WI38 (cell line): ENCODE measurements around the gene CLUH.
"Not testable (repeated sequence)": the region's sequence is repeated elsewhere in the genome, so short reads cannot be mapped to it uniquely, and the experiment has no call there.

Experiments
- H3K4me3 ChIP-seq: 2 replicates; pipeline ENCODE4 v1.5.1; 2011; ENCODE audit warnings: low read depth, mild to moderate bottlenecking, control low read depth, low read length
- CTCF ChIP-seq: IDR thresholded peaks from 2 replicates; pipeline ENCODE4 v1.5.1; 2012; ENCODE audit warnings: low read depth, mild to moderate bottlenecking, control low read depth, low read length

CLUH gene

DNA sequence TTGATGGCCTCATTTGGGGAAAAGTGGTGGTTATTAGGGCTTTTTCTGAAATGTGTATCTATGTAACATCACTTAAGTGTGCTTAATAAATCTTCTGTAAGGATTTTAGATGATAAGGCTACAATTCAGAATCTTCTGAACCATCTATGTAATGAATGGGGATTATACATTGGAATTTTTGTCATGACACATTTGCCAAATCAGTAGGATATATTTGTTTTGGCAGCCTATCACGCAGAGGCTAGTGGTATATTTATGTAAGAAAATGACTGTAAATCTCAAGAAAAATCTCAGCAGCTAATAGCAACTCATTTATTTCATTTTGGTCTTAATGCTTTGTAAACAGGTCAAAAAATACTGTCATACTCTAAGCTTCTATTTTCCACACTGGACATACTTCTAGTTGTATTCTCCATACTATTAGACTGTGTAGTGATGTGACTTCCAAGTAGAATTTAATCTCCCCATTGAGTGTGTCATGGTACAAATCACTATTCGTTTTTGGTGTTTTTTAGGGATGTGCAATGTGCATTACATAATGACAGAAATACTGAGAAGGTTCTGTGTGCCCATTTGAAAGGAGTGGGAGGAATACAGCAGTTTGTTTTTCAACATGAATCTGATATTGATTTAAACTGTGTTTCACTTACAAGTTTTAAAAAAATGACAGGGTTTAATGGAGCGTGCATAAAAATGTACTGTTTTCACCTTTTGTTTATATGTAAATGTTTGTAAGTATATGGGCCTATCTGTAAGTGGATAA lies 29.2 kb downstream of the CLUH start:
- no peak overlapping the region for H3K4me3 ChIP-seq
- TF ChIP-seq CTCF, result no peak

DNA sequence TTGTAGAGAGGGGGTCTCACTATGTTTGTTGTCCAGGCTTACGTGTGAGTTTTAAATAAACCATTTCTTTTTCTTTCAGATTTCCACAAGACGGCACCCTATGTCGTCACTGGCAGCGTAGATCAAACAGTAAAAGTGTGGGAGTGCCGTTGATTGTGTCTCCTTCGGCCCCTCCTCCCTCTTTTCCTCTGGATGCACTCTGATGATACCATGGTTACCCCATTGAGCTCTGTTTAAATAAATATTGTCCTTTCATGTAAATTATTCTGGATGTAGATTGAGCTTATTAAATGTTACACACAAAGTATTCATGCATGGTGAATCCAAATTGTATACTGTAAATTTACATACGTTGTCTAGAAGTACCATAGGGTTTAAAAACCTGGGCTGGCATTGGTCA lies 29.9 kb downstream of the CLUH start:
- no peak overlapping the region for H3K4me3 ChIP-seq
- no peak for TF ChIP-seq CTCF

DNA sequence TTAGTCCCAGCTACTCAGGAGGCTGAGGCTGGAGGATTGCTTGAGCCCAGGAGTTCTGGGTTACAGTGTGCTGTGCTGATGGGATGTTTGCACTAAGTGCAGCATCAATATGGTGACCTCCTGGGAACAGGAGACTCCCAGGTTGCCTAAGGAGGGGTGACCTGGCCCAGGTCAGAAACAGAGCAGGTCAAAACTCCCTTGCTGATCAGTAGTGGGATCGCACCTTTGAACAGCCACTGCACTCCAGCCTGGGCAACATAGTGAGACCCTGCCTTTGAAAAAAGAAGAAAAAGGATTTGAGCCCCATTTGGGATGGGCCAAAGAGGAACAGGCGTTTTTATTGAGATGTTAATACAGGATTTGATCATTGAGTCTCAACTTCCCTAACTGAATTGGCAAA lies 30.6 kb downstream of the CLUH start:
- no peak for TF ChIP-seq CTCF
- no peak overlapping the region for H3K4me3 ChIP-seq

DNA sequence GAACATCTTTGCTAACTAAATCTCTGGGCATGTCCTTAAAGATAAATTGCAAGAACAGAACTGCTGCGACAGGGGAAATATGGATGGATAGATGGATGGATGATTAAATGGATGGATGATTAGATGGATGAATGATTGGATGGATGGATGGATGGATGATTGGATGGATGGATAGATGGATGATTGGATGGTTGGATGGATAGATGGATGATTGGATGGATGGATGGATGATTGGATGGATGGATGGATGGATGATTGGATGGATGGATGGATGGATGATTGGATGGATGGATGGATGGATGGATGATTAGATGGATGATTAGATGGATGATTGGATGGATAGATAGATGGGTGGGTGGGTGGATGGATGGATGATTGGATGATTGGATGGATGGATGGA lies 32.3 kb downstream of the CLUH start:
- H3K4me3 ChIP-seq, result not testable (repeated sequence)

DNA sequence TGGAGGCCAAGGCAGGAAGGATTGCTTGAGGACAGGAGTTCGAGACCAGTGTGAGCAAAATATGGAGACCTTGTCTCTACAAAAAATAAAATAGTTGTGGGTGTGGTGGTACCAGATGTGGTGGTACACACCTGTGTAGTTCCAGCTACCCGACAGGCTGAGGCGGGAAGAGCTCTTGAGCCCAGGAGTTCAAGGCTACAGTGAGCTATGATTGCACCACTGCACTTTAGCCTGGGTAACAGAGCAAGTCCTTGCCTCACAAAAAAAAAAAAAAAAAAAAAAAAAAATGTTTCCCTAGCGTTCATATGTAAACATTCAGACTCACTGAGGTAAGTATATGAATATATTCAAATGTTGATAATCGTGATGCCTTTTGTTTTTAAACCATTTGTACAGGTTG lies 39.5 kb downstream of the CLUH start:
- TF ChIP-seq CTCF, result no peak

DNA sequence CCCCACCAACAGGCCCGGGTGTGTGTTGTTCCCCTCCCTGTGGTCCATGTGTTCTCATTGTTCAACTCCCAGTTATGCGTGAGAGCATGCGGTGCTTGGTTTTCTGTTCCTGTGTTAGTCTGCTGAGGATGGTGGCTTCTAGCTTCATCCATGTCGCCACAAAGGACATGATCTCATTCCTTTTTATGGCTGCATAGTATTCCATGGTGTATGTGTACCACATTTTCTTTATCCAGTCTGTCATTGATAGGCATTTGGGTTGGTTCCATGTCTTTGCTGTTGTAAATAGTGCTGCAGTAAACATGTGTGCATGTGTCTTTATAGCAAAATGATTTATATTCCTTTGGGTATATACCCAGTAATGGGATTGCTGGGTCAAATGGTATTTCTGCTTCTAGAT lies 51.2 kb downstream of the CLUH start:
- H3K4me3 ChIP-seq, result not testable (repeated sequence)

More for the DNA sequence above, 39.5 kb downstream of the CLUH start:
- H3K4me3 ChIP-seq, result no peak overlapping the region

GRCh38 chr17:2659337-2659736 lies 52.2 kb downstream of the CLUH start:
- H3K4me3 ChIP-seq, result not testable (repeated sequence)

GRCh38 chr17:2656283-2656682 lies 55.3 kb downstream of the CLUH start:
- no peak overlapping the region for H3K4me3 ChIP-seq
- no peak for TF ChIP-seq CTCF

- TF ChIP-seq CTCF, result no peak
- H3K4me3 ChIP-seq, result no peak overlapping the region
These were observed 56.0 kb downstream of the CLUH start for GRCh38 chr17:2655546-2655945.

GRCh38 chr17:2652911-2653310 lies 58.7 kb downstream of the CLUH start:
- not testable (repeated sequence) for H3K4me3 ChIP-seq
